Activated naive CD4-positive, alpha-beta T cell treated with anti-CD3 and anti-CD28 coated beads, Interleukin-2, amount 10 ng/mL, durations not matched to agents 7 days and 5 days (primary cell): Measurements from ENCODE around the gene OR8B2.
A peak's percentile ranks its signal among the peaks of the same experiment; 100 is the strongest.
"Not testable (repeated sequence)": the region's sequence is repeated elsewhere in the genome, so short reads cannot be mapped to it uniquely, and the experiment has no call there.

Experiments used
- CTCF ChIA-PET: fragments of 350-600 bp; sonication (Branson Sonifier 250); formaldehyde crosslinking; loops from one replicate; lab custom pipeline; 2021; ENCODE audit warnings: antibody characterized with exemption; lab: Charles Lee
- DNase-seq: peaks from one replicate; pipeline ENCODE4 v3.0.0-alpha.2; 2020
- H3K27ac Mint-ChIP-seq: one replicate; pipeline ENCODE4 v1.8.0; 2021; ENCODE audit warnings: mild to moderate bottlenecking, moderate library complexity, mixed read lengths
- H3K27me3 Mint-ChIP-seq: one replicate; pipeline ENCODE4 v1.8.0; 2021; ENCODE audit warnings: mild to moderate bottlenecking, mixed read lengths
- H3K36me3 Mint-ChIP-seq: one replicate; pipeline ENCODE4 v1.8.0; 2021; ENCODE audit warnings: mixed read lengths
- H3K4me1 Mint-ChIP-seq: one replicate; pipeline ENCODE4 v1.8.0; 2021; ENCODE audit warnings: mixed read lengths
- H3K4me3 Mint-ChIP-seq: one replicate; pipeline ENCODE4 v1.8.0; 2021; ENCODE audit warnings: mild to moderate bottlenecking, moderate library complexity, mixed read lengths
- H3K9me3 Mint-ChIP-seq: one replicate; pipeline ENCODE4 v1.8.0; 2021; ENCODE audit warnings: mixed read lengths

OR8B2 gene, protein sequence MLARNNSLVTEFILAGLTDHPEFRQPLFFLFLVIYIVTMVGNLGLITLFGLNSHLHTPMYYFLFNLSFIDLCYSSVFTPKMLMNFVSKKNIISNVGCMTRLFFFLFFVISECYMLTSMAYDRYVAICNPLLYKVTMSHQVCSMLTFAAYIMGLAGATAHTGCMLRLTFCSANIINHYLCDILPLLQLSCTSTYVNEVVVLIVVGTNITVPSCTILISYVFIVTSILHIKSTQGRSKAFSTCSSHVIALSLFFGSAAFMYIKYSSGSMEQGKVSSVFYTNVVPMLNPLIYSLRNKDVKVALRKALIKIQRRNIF

DNA sequence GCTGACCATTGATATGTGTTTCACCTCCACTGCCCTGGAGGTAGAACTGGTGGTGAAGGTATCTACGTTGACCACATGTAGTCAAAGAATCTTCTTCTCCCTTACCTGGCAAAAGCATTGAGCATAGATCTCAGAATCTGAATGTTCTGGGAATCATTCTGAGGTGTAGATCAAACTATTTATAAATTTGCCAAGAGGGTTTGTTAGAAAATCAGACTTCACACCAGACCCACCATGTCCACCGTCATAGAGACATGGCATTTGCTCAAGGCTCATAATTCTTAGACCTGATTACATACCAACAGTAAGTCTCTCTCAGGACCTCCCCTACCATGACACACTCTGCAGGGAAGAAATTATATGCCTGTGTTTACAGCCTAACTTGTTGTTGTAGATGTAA, at the start of gene OR8B2:
Gene OR8B2 (minus strand): TSS at position 101 of the 400 bp plus-strand sequence. CDS start 1,156 bp downstream, outside the sequence.
- no peaks in the 10 kb centered on the region for H3K36me3 Mint-ChIP-seq
- no peak for DNase-seq
- no peaks in the 10 kb centered on the region for H3K4me1 Mint-ChIP-seq
- H3K27ac Mint-ChIP-seq, result no peak within 1 kb of the TSS
- CTCF ChIA-PET, result no interaction called here
- H3K4me3 Mint-ChIP-seq, result no peak within 1 kb of the TSS
- no peaks in the 10 kb centered on the region for H3K27me3 Mint-ChIP-seq
- no peaks in the 10 kb centered on the region for H3K9me3 Mint-ChIP-seq

DNA sequence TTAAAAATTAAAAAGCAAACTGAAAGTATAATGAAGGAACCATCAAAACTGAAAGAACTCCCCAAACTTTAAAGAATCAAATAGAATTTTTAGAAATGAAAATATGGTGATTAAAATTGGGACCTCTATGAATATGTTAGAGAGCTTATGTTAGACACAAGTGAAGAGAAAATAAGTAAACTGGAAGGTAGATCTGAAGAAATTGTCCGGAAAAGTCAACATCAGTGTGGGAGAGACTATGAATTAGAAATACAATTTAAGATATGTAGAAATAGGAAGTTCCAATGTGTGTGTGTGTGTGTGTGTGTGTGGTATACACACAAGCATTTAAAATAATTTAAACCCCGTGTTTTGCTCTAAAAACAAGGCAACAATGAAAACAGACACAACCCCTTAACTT, 45.3 kb upstream of the OR8B2 start:
- H3K27me3 Mint-ChIP-seq, result no peaks in the 10 kb centered on the region
- H3K9me3 Mint-ChIP-seq, result no peaks in the 10 kb centered on the region
- no peaks in the 10 kb centered on the region for H3K36me3 Mint-ChIP-seq
- no peak overlapping the region for H3K27ac Mint-ChIP-seq
- DNase-seq, result no peak
- CTCF ChIA-PET, result no interaction called here
- H3K4me1 Mint-ChIP-seq, result no peaks in the 10 kb centered on the region
- no peak overlapping the region for H3K4me3 Mint-ChIP-seq

DNA sequence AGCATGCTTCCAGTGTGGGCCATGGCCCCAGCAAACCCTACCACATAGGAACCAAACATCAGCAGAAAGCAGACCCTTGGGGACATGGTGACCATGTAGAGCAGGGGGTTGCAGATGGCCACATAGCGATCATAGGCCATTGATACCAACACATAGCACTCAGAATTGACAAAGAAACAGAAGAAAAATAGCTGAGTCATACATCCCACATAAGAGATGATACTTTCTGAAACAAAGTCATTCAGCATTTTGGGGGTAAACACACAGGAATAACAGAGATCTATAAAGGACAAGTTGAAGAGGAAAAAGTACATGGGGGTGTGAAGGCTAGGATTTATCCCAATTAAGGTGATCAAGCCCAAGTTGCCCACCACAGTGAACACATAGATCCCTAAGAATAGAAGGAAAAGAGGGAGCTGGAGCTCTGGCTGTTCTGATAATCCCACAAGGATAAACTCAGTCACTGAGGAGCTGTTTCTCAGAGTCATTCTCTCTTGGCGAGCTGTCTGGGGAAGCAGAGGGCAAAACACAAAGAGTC, 40.2 kb upstream of the OR8B2 start, which contains the start of gene OR8B4:
Gene OR8B4 (minus strand): TSS at position 488 of the 538 bp plus-strand sequence. CDS start 0 bp downstream, at position 488.
- Mint-ChIP-seq H3K27me3 (no peaks in the 10 kb centered on the region), H3K36me3 (no peaks in the 10 kb centered on the region), H3K27ac (no peak within 1 kb of the TSS), H3K4me1 (no peaks in the 10 kb centered on the region), H3K9me3 (no peaks in the 10 kb centered on the region), H3K4me3 (no peak within 1 kb of the TSS)
- no peak for DNase-seq
- CTCF ChIA-PET, result interaction anchor here (1.8 kb wide), 1 partner anchor 23 kb away, joined by 5 read pairs; no protein-coding TSS in a partner anchor

DNA sequence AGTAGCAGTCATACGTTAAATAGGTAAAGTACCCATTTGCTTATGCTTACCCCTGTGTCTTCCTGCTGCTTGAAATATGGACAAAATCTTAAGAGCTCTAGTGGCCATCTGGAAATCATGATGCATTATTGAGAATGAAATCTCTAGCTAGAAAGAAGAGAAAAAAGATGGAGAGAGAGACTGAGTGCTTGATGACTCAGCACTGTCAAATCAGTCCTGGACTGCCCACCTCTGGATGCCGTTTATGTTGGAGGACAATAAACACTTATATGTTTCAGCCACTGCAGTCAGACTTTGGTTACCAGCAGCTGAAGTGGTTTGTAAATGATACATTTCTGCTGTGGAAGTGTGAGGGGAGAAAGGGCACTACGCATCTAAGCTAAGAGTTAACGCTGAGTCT, 36.7 kb upstream of the OR8B2 start:
- H3K27ac Mint-ChIP-seq, result no peak overlapping the region
- CTCF ChIA-PET, result interaction anchor here (1.3 kb wide), 1 partner anchor 164 kb away, joined by 3 read pairs; no protein-coding TSS in a partner anchor

DNA sequence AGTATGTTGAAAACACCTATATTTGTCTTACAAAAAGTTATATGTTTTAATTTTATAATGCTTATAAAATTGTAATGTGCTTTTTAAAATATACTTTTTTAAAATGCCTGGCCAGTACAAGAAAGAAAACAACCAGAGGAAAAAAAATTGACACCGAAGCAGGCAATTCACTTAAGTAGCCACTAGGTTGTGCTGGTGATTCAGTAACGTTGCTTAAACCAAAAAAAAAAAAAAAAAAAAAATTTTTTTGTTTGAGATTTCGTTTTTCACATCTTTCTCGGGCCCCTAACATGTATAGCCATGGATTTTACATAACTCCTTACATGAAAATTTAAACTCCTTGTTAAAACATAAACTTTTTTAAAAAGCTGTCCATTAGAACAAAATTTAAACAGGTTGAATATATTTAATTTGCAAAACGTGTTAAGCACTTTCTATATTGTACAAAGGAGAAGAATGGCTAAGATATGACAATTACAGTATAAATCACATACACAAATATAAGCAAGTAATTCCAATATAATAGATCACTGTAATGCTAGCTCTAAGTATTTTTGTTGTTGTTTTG, 31.1 kb upstream of the OR8B2 start:
- peaks cover 3% of the 10 kb centered on the region for H3K27me3 Mint-ChIP-seq
- no peak for DNase-seq
- H3K9me3 Mint-ChIP-seq, result no peaks in the 10 kb centered on the region
- CTCF ChIA-PET, result interaction anchor here (0.7 to 5.2 kb wide), 6 partner anchors 13 to 1891 kb away, joined by 3 to 27 read pairs (median 4); no protein-coding TSS in a partner anchor
- H3K36me3 Mint-ChIP-seq, result no peaks in the 10 kb centered on the region
- no peak overlapping the region for H3K4me3 Mint-ChIP-seq
- no peaks in the 10 kb centered on the region for H3K4me1 Mint-ChIP-seq
- H3K27ac Mint-ChIP-seq, result no peak overlapping the region

More for the DNA sequence above, 36.7 kb upstream of the OR8B2 start:
- no peak for DNase-seq
- no peak overlapping the region for H3K4me3 Mint-ChIP-seq
- no peaks in the 10 kb centered on the region for H3K27me3 Mint-ChIP-seq
- H3K4me1 Mint-ChIP-seq, result no peaks in the 10 kb centered on the region
- no peaks in the 10 kb centered on the region for H3K36me3 Mint-ChIP-seq
- H3K9me3 Mint-ChIP-seq, result no peaks in the 10 kb centered on the region

DNA sequence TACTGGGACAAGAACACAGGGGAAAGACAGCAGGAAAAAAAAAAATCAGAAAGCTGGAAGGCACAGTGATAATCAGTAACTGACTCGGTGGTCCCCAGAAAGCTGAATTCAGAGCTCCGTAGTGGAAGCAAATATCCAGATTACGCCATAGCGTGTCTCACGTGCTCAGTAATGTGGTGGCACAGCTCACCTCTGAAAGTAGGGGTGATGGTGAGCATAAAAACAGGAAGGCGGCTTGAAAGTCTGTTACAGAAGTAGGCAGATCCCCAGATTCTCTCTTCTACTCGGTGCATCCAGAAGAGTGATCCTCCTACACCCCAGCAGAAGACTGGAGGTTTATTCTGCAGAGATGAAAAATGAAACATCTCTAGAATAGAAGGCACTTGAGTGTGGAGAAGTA, 25.6 kb upstream of the OR8B2 start:
- CTCF ChIA-PET, result interaction anchor here (0.7 kb wide), 1 partner anchor 254 kb away, joined by 3 read pairs; no protein-coding TSS in a partner anchor
- Mint-ChIP-seq H3K27ac (no peak overlapping the region), H3K9me3 (no peaks in the 10 kb centered on the region), H3K4me3 (no peak overlapping the region), H3K27me3 (peaks cover 3% of the 10 kb centered on the region), H3K4me1 (no peaks in the 10 kb centered on the region), H3K36me3 (no peaks in the 10 kb centered on the region)
- DNase-seq, result no peak

DNA sequence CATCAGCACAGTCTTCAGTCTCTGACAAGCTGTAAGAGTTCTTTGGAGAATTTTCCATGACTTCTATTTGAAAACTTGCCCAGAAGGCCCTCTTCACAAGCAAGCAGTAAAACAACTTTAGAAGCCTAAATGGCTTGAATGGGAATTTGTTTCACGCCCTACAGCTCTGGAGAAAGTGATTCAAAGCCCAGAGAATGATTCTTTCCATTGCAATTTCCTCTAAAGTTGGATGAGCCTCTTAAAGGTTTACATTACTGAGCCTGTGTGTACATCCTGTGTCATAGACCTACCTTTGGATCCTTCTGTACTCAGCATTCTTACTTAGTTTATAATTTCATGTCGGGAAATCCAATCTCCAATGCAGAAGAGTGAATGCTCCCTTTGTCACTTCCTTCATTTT, 21.3 kb upstream of the OR8B2 start:
- Mint-ChIP-seq H3K4me3 (no peak overlapping the region), H3K27ac (no peak overlapping the region), H3K9me3 (no peaks in the 10 kb centered on the region), H3K4me1 (no peaks in the 10 kb centered on the region), H3K27me3 (no peaks in the 10 kb centered on the region), H3K36me3 (no peaks in the 10 kb centered on the region)
- CTCF ChIA-PET, result interaction anchor here (0.5 kb wide), 1 partner anchor 174 kb away, joined by 3 read pairs; no protein-coding TSS in a partner anchor
- no peak for DNase-seq

DNA sequence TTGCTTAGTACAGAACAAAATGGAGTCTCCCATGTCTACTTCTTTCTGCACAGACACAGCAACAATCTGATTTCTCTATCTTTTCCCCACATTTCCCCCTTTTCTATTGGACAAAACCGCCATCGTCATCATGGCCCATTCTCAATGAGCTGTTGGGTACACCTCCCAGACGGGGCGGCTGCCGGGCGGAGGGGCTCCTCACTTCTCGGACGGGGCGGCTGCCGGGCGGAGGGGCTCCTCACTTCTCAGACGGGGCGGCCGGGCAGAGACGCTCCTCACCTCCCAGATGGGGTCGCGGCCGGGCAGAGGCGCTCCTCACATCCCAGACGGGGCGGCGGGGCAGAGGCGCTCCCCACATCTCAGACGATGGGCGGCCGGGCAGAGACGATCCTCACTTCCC, 18.9 kb upstream of the OR8B2 start:
- CTCF ChIA-PET, result interaction anchor here (3.1 kb wide), 1 partner anchor 12 kb away, joined by 27 read pairs; no protein-coding TSS in a partner anchor
- H3K4me3 Mint-ChIP-seq, H3K9me3 Mint-ChIP-seq: not testable (repeated sequence)

DNA sequence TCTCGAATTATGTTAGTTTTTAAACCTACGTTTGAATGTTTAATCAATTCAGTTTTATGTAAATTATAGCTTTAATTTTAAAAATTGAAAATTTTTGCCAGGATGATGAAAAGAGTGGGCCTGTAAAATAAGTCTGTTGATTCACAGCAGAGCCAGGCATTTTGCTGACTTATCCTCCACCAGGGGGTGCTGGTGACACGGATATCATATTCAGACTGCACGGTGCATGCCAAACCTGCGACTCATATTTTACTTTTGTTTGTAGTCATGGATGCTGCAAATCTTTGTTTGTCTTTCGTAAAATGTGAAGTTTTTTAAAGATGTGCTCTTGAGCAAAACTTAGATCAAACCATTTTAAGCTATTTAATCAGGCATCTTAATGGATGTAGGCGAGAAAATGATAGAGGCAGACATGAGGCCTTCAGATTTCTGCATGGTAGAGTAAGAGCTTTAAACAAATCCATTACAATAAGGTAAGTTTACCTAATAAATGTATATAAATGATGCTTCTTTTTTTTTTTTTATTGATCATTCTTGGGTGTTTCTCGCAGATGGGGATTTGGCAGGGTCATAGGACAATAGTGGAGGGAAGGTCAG, 18.1 kb upstream of the OR8B2 start:
- H3K27me3 Mint-ChIP-seq, result no peaks in the 10 kb centered on the region
- H3K27ac Mint-ChIP-seq, result no peak overlapping the region
- no peaks in the 10 kb centered on the region for H3K36me3 Mint-ChIP-seq
- no peaks in the 10 kb centered on the region for H3K9me3 Mint-ChIP-seq
- no peaks in the 10 kb centered on the region for H3K4me1 Mint-ChIP-seq
- peak; percentile 63 for DNase-seq
- no peak overlapping the region for H3K4me3 Mint-ChIP-seq
- CTCF ChIA-PET, result interaction anchor here (0.6 to 3.1 kb wide), 13 partner anchors 9 to 435 kb away, joined by 3 to 27 read pairs (median 4); partner anchors contain the start of gene OR8B4

More for the DNA sequence above, 18.9 kb upstream of the OR8B2 start:
- H3K4me1 Mint-ChIP-seq, H3K27ac Mint-ChIP-seq, DNase-seq, H3K36me3 Mint-ChIP-seq, H3K27me3 Mint-ChIP-seq: not testable (repeated sequence)

DNA sequence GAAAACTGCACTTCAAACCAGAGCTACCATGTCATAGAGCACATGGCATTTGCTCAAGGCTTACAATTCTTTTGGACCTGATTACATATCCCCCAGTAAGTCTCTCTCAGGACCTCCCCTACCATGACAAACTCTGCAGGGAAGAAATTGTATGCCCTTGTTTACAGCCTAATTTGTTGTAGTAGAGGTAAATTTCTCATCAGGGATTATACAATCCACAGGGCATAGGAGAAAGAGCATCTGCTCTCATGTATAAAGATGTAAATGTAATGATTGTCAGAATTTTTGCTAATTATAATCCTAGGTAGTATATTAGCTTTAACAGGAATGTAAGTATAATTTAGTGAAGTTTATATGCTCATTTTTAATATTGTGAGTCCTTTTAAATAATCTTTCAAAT, 14.6 kb upstream of the OR8B2 start, which contains the start of gene OR8B3:
Gene OR8B3 (minus strand): TSS at position 101 of the 400 bp plus-strand sequence. CDS start 1,673 bp downstream, outside the sequence.
- Mint-ChIP-seq H3K4me1 (no peaks in the 10 kb centered on the region), H3K27me3 (no peaks in the 10 kb centered on the region), H3K9me3 (no peaks in the 10 kb centered on the region), H3K4me3 (no peak within 1 kb of the TSS), H3K36me3 (no peaks in the 10 kb centered on the region), H3K27ac (no peak within 1 kb of the TSS)
- CTCF ChIA-PET, result interaction anchor here (0.8 kb wide), 1 partner anchor 395 kb away, joined by 3 read pairs; no protein-coding TSS in a partner anchor
- DNase-seq, result no peak

DNA sequence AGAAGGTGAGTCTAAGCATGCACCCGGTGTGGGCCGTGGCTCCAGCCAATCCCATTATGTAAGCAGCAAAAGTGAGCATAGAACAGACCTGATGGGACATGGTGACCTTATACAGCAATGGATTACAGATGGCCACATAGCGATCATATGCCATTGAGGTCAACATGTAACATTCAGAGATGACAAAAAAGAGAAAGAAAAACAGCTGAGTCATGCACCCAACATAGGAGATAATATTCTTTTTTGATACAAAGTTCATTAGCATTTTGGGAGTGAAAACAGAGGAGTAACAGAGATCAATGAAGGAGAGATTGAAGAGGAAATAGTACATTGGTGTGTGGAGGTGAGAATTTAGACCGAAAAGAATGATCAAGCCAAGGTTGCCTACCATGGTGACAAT, 12.5 kb upstream of the OR8B2 start:
- CTCF ChIA-PET, H3K4me1 Mint-ChIP-seq, H3K36me3 Mint-ChIP-seq, H3K27ac Mint-ChIP-seq, H3K9me3 Mint-ChIP-seq, H3K4me3 Mint-ChIP-seq, DNase-seq, H3K27me3 Mint-ChIP-seq: not testable (repeated sequence)

DNA sequence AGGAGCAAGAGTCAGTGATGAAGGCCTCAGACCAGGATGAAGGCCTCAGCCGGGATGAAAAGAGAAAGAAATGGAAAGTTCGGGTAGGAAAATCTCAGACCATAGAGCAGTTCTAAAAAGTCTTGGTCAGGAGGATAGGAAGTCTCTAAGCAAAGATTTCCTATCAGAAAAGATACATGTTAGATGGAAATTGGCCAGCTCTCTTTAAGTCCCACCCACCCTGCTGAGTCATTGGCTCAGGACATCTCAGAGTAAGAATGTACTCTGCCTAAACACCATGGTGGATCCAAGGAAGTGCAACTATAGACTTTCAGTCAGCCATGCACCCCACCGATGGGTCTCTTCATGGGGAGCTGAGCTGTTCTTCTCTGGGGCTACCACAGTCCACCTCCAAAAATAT, 10.1 kb upstream of the OR8B2 start:
- CTCF ChIA-PET, result no interaction called here
- no peak overlapping the region for H3K4me3 Mint-ChIP-seq
- no peak overlapping the region for H3K27ac Mint-ChIP-seq
- no peaks in the 10 kb centered on the region for H3K4me1 Mint-ChIP-seq
- H3K36me3 Mint-ChIP-seq, result no peaks in the 10 kb centered on the region
- no peaks in the 10 kb centered on the region for H3K27me3 Mint-ChIP-seq
- no peaks in the 10 kb centered on the region for H3K9me3 Mint-ChIP-seq
- DNase-seq, result no peak

DNA sequence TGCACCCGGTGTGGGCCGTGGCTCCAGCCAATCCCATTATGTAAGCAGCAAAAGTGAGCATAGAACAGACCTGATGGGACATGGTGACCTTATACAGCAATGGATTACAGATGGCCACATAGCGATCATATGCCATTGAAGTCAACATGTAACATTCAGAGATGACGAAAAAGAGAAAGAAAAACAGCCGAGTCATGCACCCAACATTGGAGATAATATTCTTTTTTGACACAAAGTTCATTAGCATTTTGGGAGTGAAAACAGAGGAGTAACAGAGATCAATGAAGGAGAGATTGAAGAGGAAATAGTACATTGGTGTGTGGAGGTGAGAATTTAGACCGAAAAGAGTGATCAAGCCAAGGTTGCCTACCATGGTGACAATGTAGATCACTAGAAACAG, 1.4 kb downstream of the OR8B2 start:
- H3K4me1 Mint-ChIP-seq, H3K27me3 Mint-ChIP-seq, DNase-seq, H3K9me3 Mint-ChIP-seq, H3K4me3 Mint-ChIP-seq, CTCF ChIA-PET, H3K36me3 Mint-ChIP-seq, H3K27ac Mint-ChIP-seq: not testable (repeated sequence)

DNA sequence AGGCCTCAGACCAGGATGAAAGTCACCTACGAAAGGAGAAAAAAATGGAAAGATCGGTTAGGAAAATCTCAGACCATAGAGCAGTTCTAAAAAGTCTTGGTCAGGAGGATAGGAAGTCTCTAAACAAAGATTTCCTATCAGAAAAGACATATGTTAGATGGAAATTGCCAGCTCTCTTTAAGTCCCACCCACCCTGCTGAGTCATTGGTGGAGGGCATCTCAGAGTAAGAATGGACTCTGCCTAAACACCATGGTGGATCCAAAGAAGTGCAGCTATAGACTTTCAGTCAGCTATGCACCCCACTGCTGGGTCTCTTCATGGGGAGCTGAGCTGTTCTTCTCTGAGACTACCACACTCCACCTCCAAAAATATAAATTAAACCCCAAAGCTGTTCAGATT, 3.7 kb downstream of the OR8B2 start:
- Mint-ChIP-seq H3K36me3 (no peaks in the 10 kb centered on the region), H3K27me3 (no peaks in the 10 kb centered on the region), H3K4me1 (no peaks in the 10 kb centered on the region), H3K9me3 (no peaks in the 10 kb centered on the region), H3K4me3 (no peak overlapping the region), H3K27ac (no peak overlapping the region)
- no peak for DNase-seq
- CTCF ChIA-PET, result no interaction called here
